Hepatocyte (in vitro differentiated cells): ENCODE results near the gene LCE4A. TPM values are rescaled to one million over a fixed set of nuclear protein-coding genes. Genes with fewer than 3 reads are reported as not detected.
"Not testable (repeated sequence)": the region's sequence is repeated elsewhere in the genome, so short reads cannot be mapped to it uniquely, and the experiment has no call there.

Experiments used
- DNase-seq: peaks from one replicate; pipeline ENCODE4 v3.0.0-alpha.2; 2016; ENCODE audit warnings: low spot score
- H2AFZ ChIP-seq: fragments of 200-600 bp; sonication (generic); 2 replicates; pipeline ENCODE4 v1.6.0; 2016; ENCODE audit warnings: antibody characterized with exemption, mild to moderate bottlenecking
- H3K27ac ChIP-seq: fragments of 200-600 bp; sonication (generic); 2 replicates; pipeline ENCODE4 v1.5.1; 2016; ENCODE audit warnings: mild to moderate bottlenecking
- H3K27me3 ChIP-seq: fragments of 200-600 bp; sonication (generic); 2 replicates; pipeline ENCODE4 v1.6.1; 2016
- H3K36me3 ChIP-seq: fragments of 200-600 bp; sonication (generic); replicated peaks from 2 replicates; pipeline ENCODE4 v1.5.1; 2016; ENCODE audit warnings: low read depth; ENCODE audit not compliant: insufficient read depth
- H3K4me1 ChIP-seq: fragments of 200-600 bp; sonication (generic); 2 replicates; pipeline ENCODE4 v1.5.1; 2016; ENCODE audit warnings: mild to moderate bottlenecking, moderate library complexity; ENCODE audit not compliant: insufficient read depth
- H3K4me2 ChIP-seq: fragments of 200-600 bp; sonication (generic); 2 replicates; pipeline ENCODE4 v1.6.0; 2016
- H3K4me3 ChIP-seq: fragments of 200-600 bp; sonication (generic); 2 replicates; pipeline ENCODE4 v1.5.1; 2016; ENCODE audit warnings: mild to moderate bottlenecking
- H3K79me2 ChIP-seq: fragments of 200-600 bp; sonication (generic); 2 replicates; pipeline ENCODE4 v1.6.0; 2017; ENCODE audit warnings: mild to moderate bottlenecking
- H3K9me2 ChIP-seq: fragments of 200-600 bp; sonication (generic); replicated peaks from 2 replicates; pipeline ENCODE4 v1.6.0; 2017; ENCODE audit warnings: mild to moderate bottlenecking; ENCODE audit not compliant: insufficient read depth
- H3K9me3 ChIP-seq: fragments of 200-600 bp; sonication (generic); 2 replicates; pipeline ENCODE4 v1.5.1; 2016; ENCODE audit warnings: low read depth, mild to moderate bottlenecking
- H4K20me1 ChIP-seq: fragments of 200-600 bp; sonication (generic); 2 replicates; pipeline ENCODE4 v1.6.0; 2016; ENCODE audit warnings: mild to moderate bottlenecking; ENCODE audit not compliant: insufficient read depth, poor library complexity, severe bottlenecking
- EZH2 ChIP-seq: fragments of 200-600 bp; sonication (generic); IDR thresholded peaks from 2 replicates; pipeline ENCODE4 v1.6.1; 2016; ENCODE audit warnings: antibody characterized with exemption, mild to moderate bottlenecking, borderline replicate concordance
- EZH2phosphoT487 ChIP-seq: fragments of 200-600 bp; sonication (generic); IDR thresholded peaks from one replicate; pipeline ENCODE4 v1.6.1; 2018; ENCODE audit warnings: antibody characterized with exemption, mild to moderate bottlenecking, low read depth, moderate library complexity; ENCODE audit not compliant: unreplicated experiment, severe bottlenecking
- WGBS: methylation state at CpG from one replicate; pipeline ENCODE4 v1.1.6; 2016; ENCODE audit warnings: low lambda C conversion rate; ENCODE audit errors: missing lambda C conversion rate; 5-methylcytosine and 5-hydroxymethylcytosine counted together
- polyA plus RNA-seq: library from polyadenylated mRNA; unstranded; fragments of >200 nt; fragmentation: Nextera tagmentation; extraction: Ambion mirVana; gene quantifications from 2 replicates; pipeline ENCODE4 v1.2.1, GENCODE V29; 2016
- total RNA-seq: library from RNA; depleted of rRNA; stranded (reverse); fragments of >200 nt; gene quantifications from 2 replicates; pipeline ENCODE4 v1.2.3, GENCODE V29; 2014
- TF ChIP-seq, protein P1 (sequence below): fragments of 200-600 bp; sonication (generic); IDR thresholded peaks from 2 replicates; pipeline ENCODE4 v1.5.1; 2016; ENCODE audit warnings: antibody characterized with exemption, mild to moderate bottlenecking; ENCODE audit not compliant: poor library complexity

LCE4A gene
- total and polyA plus RNA-seq, 2 experiments from 2014 or later = not detected

DNA sequence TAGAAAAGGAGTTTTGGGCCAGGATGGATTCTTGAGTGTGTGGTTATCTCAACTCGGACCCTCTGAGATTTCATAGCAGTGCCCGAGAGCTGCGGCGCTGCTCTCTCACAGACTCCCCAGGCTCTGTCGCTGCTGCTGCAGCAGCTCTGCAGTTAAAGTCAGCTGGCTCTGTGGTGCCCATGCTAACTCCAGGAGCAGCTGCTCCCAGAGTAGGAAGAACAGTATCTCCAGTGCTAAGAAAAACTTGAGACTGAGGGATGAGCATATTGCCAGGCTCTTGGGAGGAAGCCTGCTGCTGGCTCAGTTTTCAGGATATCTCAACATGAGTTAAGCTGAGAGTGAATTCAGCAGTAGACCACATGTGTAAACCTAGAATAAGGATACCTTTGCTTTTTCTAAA is 40.3 kb upstream of the LCE4A start:
- no peaks in the 10 kb centered on the region for H3K36me3 ChIP-seq
- no peaks in the 10 kb centered on the region for H3K27me3 ChIP-seq
- no peaks in the 10 kb centered on the region for H3K9me2 ChIP-seq
- H3K4me3 ChIP-seq = no peak overlapping the region
- no peak overlapping the region for H2AFZ ChIP-seq
- no peaks in the 10 kb centered on the region for H3K9me3 ChIP-seq
- no peak for TF ChIP-seq EZH2
- no peaks in the 10 kb centered on the region for H4K20me1 ChIP-seq
- no peak overlapping the region for H3K27ac ChIP-seq
- DNase-seq = no peak
- H3K79me2 ChIP-seq = no peaks in the 10 kb centered on the region
- WGBS = 84% methylated on average over 5 of the region's 5 CpGs
- H3K4me2 ChIP-seq = no peak overlapping the region
- H3K4me1 ChIP-seq = no peaks in the 10 kb centered on the region

- no peak overlapping the region for H3K4me2 ChIP-seq
- H3K36me3 ChIP-seq = no peaks in the 10 kb centered on the region
Observed at GRCh38 chr1:152673016-152673415, 34.9 kb upstream of the LCE4A start.

DNA sequence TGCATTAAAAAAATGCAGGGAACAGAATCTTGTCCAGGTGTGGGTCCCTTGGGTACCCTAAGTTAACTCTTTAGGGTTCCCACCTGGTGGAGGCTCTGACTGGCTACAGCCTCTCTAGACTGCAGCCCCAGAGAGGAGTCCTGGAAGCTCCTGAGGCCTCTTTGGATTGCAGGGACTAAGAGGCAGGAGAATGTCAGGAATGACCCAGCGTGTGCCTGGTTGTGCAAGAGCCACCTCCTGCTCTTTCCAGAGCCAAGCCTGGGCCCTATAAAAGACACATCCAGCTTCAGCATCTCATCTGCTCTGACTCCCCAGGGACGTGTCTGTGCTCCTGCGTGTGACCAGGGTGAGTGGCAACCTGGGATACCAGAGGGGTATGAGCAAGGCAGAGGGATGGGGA is 33.0 kb upstream of the LCE4A start, which contains the start of gene LCE2C:
TSS of gene LCE2C (plus strand) at position 297 of the 400 bp plus-strand sequence. CDS start 737 bp downstream, outside the sequence.
- WGBS = 53% methylated on average over 3 of the region's 3 CpGs

More at GRCh38 chr1:152673016-152673415, 34.9 kb upstream of the LCE4A start:
- H3K27me3 ChIP-seq = no peaks in the 10 kb centered on the region
- DNase-seq = no peak
- no peaks in the 10 kb centered on the region for H3K79me2 ChIP-seq
- no peaks in the 10 kb centered on the region for H3K4me1 ChIP-seq
- TF ChIP-seq EZH2phosphoT487 (no peak), EZH2 (no peak)
- TF ChIP-seq, protein P1, sequence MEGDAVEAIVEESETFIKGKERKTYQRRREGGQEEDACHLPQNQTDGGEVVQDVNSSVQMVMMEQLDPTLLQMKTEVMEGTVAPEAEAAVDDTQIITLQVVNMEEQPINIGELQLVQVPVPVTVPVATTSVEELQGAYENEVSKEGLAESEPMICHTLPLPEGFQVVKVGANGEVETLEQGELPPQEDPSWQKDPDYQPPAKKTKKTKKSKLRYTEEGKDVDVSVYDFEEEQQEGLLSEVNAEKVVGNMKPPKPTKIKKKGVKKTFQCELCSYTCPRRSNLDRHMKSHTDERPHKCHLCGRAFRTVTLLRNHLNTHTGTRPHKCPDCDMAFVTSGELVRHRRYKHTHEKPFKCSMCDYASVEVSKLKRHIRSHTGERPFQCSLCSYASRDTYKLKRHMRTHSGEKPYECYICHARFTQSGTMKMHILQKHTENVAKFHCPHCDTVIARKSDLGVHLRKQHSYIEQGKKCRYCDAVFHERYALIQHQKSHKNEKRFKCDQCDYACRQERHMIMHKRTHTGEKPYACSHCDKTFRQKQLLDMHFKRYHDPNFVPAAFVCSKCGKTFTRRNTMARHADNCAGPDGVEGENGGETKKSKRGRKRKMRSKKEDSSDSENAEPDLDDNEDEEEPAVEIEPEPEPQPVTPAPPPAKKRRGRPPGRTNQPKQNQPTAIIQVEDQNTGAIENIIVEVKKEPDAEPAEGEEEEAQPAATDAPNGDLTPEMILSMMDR = no peak
- H3K4me3 ChIP-seq = no peak overlapping the region
- WGBS = 19% methylated on average over 2 of the region's 2 CpGs
- no peaks in the 10 kb centered on the region for H3K9me2 ChIP-seq
- H4K20me1 ChIP-seq = no peaks in the 10 kb centered on the region
- H2AFZ ChIP-seq = no peak overlapping the region
- H3K27ac ChIP-seq = no peak overlapping the region
- H3K9me3 ChIP-seq = no peaks in the 10 kb centered on the region

DNA sequence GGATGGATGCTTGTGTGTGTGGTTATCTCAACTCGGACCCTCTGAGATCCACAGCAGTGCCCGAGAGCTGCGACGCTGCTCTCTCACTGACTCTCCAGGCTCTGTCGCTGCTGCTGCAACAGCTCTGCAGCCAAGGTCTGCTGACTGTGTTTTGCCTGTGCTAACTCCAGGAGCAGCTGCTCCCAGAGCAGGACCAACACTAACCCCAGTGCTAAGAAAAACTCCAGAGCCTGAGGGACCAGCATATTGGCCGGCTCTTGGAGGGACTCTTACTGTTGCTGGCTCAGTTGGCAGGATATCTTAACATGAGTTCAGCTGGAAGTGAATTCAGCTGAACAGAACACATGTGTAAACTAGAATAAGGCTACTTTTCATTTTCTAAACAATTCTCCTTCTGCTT is 28.5 kb upstream of the LCE4A start:
- no peak overlapping the region for H3K4me3 ChIP-seq
- no peaks in the 10 kb centered on the region for H3K36me3 ChIP-seq
- H3K4me2 ChIP-seq = no peak overlapping the region
- no peak overlapping the region for H3K27ac ChIP-seq
- no peaks in the 10 kb centered on the region for H3K4me1 ChIP-seq
- H4K20me1 ChIP-seq = no peaks in the 10 kb centered on the region
- H3K79me2 ChIP-seq = no peaks in the 10 kb centered on the region
- no peaks in the 10 kb centered on the region for H3K27me3 ChIP-seq
- WGBS = 81% methylated on average over 6 of the region's 6 CpGs
- no peaks in the 10 kb centered on the region for H3K9me2 ChIP-seq
- H3K9me3 ChIP-seq = peaks cover 3% of the 10 kb centered on the region
- no peak for TF ChIP-seq EZH2phosphoT487
- TF ChIP-seq, protein P1 = no peak
- no peak for TF ChIP-seq EZH2
- DNase-seq = no peak
- H2AFZ ChIP-seq = no peak overlapping the region

More for the DNA sequence above, 33.0 kb upstream of the LCE4A start, which contains the start of gene LCE2C:
- H3K4me2 ChIP-seq, H3K9me3 ChIP-seq, H3K9me2 ChIP-seq, H3K36me3 ChIP-seq, H3K4me1 ChIP-seq, H3K4me3 ChIP-seq, H4K20me1 ChIP-seq, H3K27me3 ChIP-seq, DNase-seq, H2AFZ ChIP-seq, H3K27ac ChIP-seq, H3K79me2 ChIP-seq: not testable (repeated sequence)
